Endodermal cell (in vitro differentiated cells): Measurements from ENCODE around the gene RAB31. TPM values are rescaled to one million over a fixed set of nuclear protein-coding genes. Genes with fewer than 3 reads are reported as not detected.

ENCODE experiments used
- DNase-seq: peaks from one replicate; pipeline ENCODE4 v3.0.0-alpha.2; 2017
- H3K27ac ChIP-seq: 2 replicates; pipeline ENCODE4 v1.5.1; 2013; ENCODE audit warnings: mild to moderate bottlenecking, low read depth, low read length, moderate library complexity
- H3K27me3 ChIP-seq: 2 replicates; pipeline ENCODE4 v1.6.1; 2013; ENCODE audit warnings: mild to moderate bottlenecking, low read length, moderate library complexity; ENCODE audit not compliant: insufficient read depth, control insufficient read depth, poor library complexity, severe bottlenecking
- H3K36me3 ChIP-seq: 2 replicates; pipeline ENCODE4 v1.7.0; 2013; ENCODE audit warnings: mild to moderate bottlenecking, low read length, moderate library complexity; ENCODE audit not compliant: control insufficient read depth, insufficient read depth
- H3K4me1 ChIP-seq: one replicate; pipeline ENCODE4 v1.7.0; 2013; ENCODE audit warnings: low read length; ENCODE audit not compliant: control insufficient read depth, insufficient read depth
- H3K4me3 ChIP-seq: 2 replicates; pipeline ENCODE4 v1.5.1; 2013; ENCODE audit warnings: mild to moderate bottlenecking, low read length, moderate library complexity
- H3K9ac ChIP-seq: 2 replicates; pipeline ENCODE4 v1.6.1; 2013; ENCODE audit warnings: mild to moderate bottlenecking, low read length, moderate library complexity; ENCODE audit not compliant: poor library complexity, severe bottlenecking; ENCODE audit errors: extremely low read depth
- H3K9me3 ChIP-seq: 2 replicates; pipeline ENCODE4 v1.6.1; 2013; ENCODE audit warnings: mild to moderate bottlenecking, low read length, moderate library complexity; ENCODE audit not compliant: control insufficient read depth
- H3K27ac Mint-ChIP-seq: 2 replicates; pipeline ENCODE4 v1.8.0; 2020; ENCODE audit warnings: mixed read lengths
- H3K27me3 Mint-ChIP-seq: 2 replicates; pipeline ENCODE4 v1.8.0; 2021; ENCODE audit warnings: mild to moderate bottlenecking, mixed read lengths; ENCODE audit not compliant: insufficient read depth
- H3K36me3 Mint-ChIP-seq: 2 replicates; pipeline ENCODE4 v1.8.0; 2020; ENCODE audit warnings: low read depth, mixed read lengths
- H3K4me1 Mint-ChIP-seq: 2 replicates; pipeline ENCODE4 v1.8.0; 2020; ENCODE audit warnings: mixed read lengths
- H3K4me3 Mint-ChIP-seq: 2 replicates; pipeline ENCODE4 v1.8.0; 2020; ENCODE audit warnings: mild to moderate bottlenecking, moderate library complexity, mixed read lengths
- H3K9me3 Mint-ChIP-seq: 2 replicates; pipeline ENCODE4 v1.8.0; 2020; ENCODE audit warnings: mild to moderate bottlenecking, mixed read lengths
- CTCF ChIP-seq: fragments of 200-600 bp; sonication (generic); conservative IDR thresholded peaks from 2 replicates; pipeline ENCODE4 v1.5.0; 2021; ENCODE audit warnings: antibody characterized with exemption, mild to moderate bottlenecking
- WGBS, 2 experiments: methylation state at CpG; one replicate each; pipeline versions ENCODE4 v1.1.5 to v1.1.7; 2013; ENCODE audit warnings: missing lambda C conversion rate in 2 of 2, mixed read lengths in 1 of 2; ENCODE audit not compliant: insufficient coverage in 1 of 2, insufficient read length in 1 of 2; 5-methylcytosine and 5-hydroxymethylcytosine counted together
- total RNA-seq, 2 donors: library from RNA; stranded (reverse); fragmentation: NEBNext Ultra II Directional in 1 of 2; extraction: Animal tissue kit (Norgen Biotek cat#: 25700) in 1 of 2; gene quantifications; 2 replicates in 1 of 2; 3 replicates in 1 of 2; pipeline ENCODE4 v1.2.1, GENCODE V29; 2021

The RAB31 gene
- total RNA-seq, 2 donors from 2014 or later: 11.7 to 20.3 TPM

DNA sequence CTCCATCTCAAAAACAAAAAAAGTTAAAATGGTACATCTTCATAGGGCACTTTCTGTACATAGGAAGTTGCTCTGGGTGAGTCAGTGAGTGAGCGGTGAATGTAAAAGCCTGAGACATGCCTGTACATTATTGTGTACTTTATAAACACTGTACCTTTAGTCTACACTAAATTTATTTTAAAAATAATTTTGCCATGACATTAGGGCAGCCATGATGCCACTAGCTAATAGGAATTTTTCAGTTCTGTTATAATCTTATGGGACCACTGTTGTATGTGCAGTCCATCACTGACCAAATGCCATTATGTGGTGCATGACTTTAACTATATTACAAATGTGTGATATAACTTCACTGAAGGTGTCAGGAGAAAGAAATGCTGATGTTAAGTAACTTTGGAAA is 166.6 kb downstream of the RAB31 start:
- H3K9me3 Mint-ChIP-seq: no peaks in the 10 kb centered on the region
- Histone ChIP-seq H3K27me3 (peaks cover 18% of the 10 kb centered on the region), H3K4me3 (no peak overlapping the region), H3K9ac (no peak overlapping the region), H3K4me1 (peaks cover 7% of the 10 kb centered on the region), H3K36me3 (no peaks in the 10 kb centered on the region), H3K27ac (no peak overlapping the region), H3K9me3 (no peaks in the 10 kb centered on the region)
- peaks cover 31% of the 10 kb centered on the region for H3K4me1 Mint-ChIP-seq
- no peak for DNase-seq
- H3K36me3 Mint-ChIP-seq: no peaks in the 10 kb centered on the region
- no peak for TF ChIP-seq CTCF
- WGBS, 2 experiments: 100% methylated on average over 1 of the region's 1 CpG; no CpG with 5 or more reads in 1 of the 2 experiments
- no peak overlapping the region for H3K4me3 Mint-ChIP-seq
- H3K27ac Mint-ChIP-seq: no peak overlapping the region
- H3K27me3 Mint-ChIP-seq: peaks cover 24% of the 10 kb centered on the region

DNA sequence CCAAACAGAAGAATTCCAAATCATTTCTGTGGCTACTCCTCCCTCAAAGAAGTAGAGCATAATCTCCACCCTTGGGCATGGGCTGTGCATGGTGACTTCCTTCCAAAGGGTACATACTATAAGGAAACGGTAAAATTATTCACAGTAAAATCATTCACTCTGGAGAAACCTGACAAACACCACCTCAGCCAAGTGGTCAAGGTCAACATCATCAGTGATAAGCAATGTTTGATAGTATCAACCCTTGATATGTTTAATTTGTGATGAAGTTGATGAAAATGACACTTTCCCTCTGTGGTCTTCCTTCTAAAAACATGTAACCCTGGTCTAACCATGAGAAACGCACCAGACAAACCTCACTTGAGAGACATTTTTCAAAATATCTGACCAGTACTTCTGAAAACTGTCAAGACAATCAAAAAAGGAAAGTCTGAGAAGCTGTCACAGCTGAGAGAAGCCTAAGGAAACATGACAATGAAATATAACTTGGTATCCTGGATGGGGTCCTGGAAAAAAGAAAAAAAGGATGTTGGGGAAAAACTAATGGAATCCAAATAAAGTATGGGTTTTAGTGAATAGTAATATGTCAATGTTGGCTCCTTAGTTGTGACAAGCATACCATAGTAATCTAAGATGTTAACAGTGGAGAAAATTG is 168.2 kb downstream of the RAB31 start:
- no peaks in the 10 kb centered on the region for H3K36me3 Mint-ChIP-seq
- WGBS, 2 experiments: 96% methylated on average over 2 of the region's 2 CpGs; no CpG with 5 or more reads in 1 of the 2 experiments
- H3K27ac ChIP-seq: no peak overlapping the region
- H3K27me3 ChIP-seq: peaks cover 18% of the 10 kb centered on the region
- no peaks in the 10 kb centered on the region for H3K9me3 ChIP-seq
- peaks cover 2% of the 10 kb centered on the region for H3K9me3 Mint-ChIP-seq
- no peak for DNase-seq
- no peak overlapping the region for H3K9ac ChIP-seq
- TF ChIP-seq CTCF: no peak
- peaks cover 4% of the 10 kb centered on the region for H3K4me1 ChIP-seq
- H3K4me1 Mint-ChIP-seq: peaks cover 18% of the 10 kb centered on the region
- no peaks in the 10 kb centered on the region for H3K36me3 ChIP-seq
- peak overlapping the region; percentile 96 for H3K27ac Mint-ChIP-seq
- H3K27me3 Mint-ChIP-seq: peaks cover 21% of the 10 kb centered on the region
- peak overlapping the region; percentile 66 for H3K4me3 ChIP-seq
- H3K4me3 Mint-ChIP-seq: peak overlapping the region; percentile 31

DNA sequence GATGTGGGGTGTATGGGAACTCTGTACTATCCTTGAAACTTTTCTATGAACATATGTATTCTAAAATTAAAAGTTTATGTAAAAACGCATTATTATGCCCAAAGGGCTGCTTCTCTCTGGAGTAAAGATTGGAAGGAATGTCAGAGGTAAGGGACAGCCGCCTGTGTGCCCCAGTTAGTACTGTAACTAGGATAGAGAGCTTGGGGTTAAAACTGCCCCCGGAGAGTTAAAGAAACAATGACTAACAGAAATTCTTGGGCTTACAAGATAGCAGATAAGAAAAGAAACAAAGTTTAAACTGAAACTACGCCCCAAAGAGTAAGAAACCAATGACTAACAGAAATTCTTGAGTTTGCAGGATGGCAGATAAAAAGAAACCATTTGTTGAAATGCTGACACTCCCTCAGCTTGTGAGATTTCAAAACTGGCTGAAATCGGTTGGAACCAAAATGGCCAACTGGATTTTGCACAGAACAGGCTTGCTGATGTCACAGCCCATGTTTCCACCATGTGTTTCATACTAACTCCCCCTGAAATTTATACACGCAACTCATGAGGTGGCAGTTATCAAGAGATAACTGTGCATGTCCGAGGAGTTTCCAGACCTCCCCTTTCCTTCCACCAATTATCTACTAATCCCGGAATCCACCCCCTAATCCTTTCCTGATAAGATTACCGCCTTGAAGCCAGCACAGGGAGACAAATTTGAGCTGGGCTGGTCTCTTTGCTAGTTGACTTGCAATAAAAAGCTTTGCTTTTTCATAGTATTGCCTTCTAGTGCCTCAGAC is 169.0 kb downstream of the RAB31 start:
- H3K27ac ChIP-seq: peak overlapping the region; percentile 66
- Mint-ChIP-seq H3K36me3 (no peaks in the 10 kb centered on the region), H3K27me3 (peaks cover 21% of the 10 kb centered on the region), H3K4me3 (peak overlapping the region; percentile 31), H3K4me1 (peaks cover 18% of the 10 kb centered on the region), H3K27ac (peak overlapping the region; percentile 96), H3K9me3 (peaks cover 2% of the 10 kb centered on the region)
- no peaks in the 10 kb centered on the region for H3K36me3 ChIP-seq
- peak overlapping the region; percentile 66 for H3K4me3 ChIP-seq
- H3K27me3 ChIP-seq: peaks cover 17% of the 10 kb centered on the region
- peak; percentile 54 for DNase-seq
- H3K9ac ChIP-seq: peak overlapping the region; percentile 53
- H3K4me1 ChIP-seq: peaks cover 4% of the 10 kb centered on the region
- no peak for TF ChIP-seq CTCF
- H3K9me3 ChIP-seq: no peaks in the 10 kb centered on the region
- WGBS, 2 experiments: 38 to 39% methylated on average over 5 to 9 of the region's 9 CpGs
